ENCODE results near the gene OAS2. TPM values are rescaled to one million over a fixed set of nuclear protein-coding genes. Genes with fewer than 3 reads are reported as not detected.

OAS2 gene
- total RNA-seq, 3 donors from 2014 or later (not counting 1 experiment from before 2014, with no cell fraction given): 29.0 to 56.3 (median 48.2) TPM

DNA sequence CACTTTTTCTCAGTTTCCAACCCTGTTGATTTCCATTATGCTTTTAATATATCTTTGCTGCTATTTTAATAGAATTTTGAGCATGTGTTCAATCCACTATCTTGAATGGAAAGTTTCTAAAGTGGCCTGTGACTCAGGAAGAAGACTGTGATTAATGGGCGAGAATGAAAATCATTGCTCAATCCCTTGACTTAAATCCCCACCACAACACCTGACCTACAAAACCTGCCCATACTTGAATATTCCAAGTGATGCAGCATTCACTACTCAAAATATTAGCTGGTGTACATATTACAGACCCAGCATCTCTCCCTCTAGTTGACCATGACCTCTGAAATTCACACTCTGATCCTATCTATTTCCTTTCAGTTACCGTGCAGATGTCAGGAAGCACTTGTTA lies 41.4 kb upstream of the OAS2 start:
- Mint-ChIP-seq H3K27ac (peak overlapping the region; percentile 68 to 87), H3K9me3 (no peaks in the 10 kb centered on the region), H3K4me1 (peaks cover 31 to 32% of the 10 kb centered on the region in 2 donors), H3K36me3 (no peaks in the 10 kb centered on the region), H3K27me3 (ENCODE audit: low read depth in 2 of 2) (no peaks in the 10 kb centered on the region), H3K4me3 (peak overlapping the region; percentile 88)
- Histone ChIP-seq H3K9me3 (ENCODE audit: control insufficient read depth, insufficient read depth, low read length) (no peaks in the 10 kb centered on the region), H3K36me3 (ENCODE audit: control insufficient read depth, insufficient read depth, low read length) (no peaks in the 10 kb centered on the region), H3K4me3 (ENCODE audit: low read length) (no peak overlapping the region), H3K27ac (ENCODE audit: low read length) (peak overlapping the region; percentile 46), H3K27me3 (ENCODE audit: control insufficient read depth, insufficient read depth, low read length) (no peaks in the 10 kb centered on the region), H3K4me1 (ENCODE audit: control insufficient read depth, insufficient read depth, low read length) (peaks cover 17% of the 10 kb centered on the region)
- ATAC-seq (no peak), DNase-seq (peak in 1 of 2 donors; percentile 19)
- intact Hi-C loops (cut with micrococcal nuclease): no loop called here
- TF ChIP-seq, protein P1, sequence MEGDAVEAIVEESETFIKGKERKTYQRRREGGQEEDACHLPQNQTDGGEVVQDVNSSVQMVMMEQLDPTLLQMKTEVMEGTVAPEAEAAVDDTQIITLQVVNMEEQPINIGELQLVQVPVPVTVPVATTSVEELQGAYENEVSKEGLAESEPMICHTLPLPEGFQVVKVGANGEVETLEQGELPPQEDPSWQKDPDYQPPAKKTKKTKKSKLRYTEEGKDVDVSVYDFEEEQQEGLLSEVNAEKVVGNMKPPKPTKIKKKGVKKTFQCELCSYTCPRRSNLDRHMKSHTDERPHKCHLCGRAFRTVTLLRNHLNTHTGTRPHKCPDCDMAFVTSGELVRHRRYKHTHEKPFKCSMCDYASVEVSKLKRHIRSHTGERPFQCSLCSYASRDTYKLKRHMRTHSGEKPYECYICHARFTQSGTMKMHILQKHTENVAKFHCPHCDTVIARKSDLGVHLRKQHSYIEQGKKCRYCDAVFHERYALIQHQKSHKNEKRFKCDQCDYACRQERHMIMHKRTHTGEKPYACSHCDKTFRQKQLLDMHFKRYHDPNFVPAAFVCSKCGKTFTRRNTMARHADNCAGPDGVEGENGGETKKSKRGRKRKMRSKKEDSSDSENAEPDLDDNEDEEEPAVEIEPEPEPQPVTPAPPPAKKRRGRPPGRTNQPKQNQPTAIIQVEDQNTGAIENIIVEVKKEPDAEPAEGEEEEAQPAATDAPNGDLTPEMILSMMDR (IDR thresholded peaks at IDR 0.05): no peak
- WGBS (ENCODE audit: insufficient coverage): 45% methylated on average over 2 of the region's 2 CpGs

DNA sequence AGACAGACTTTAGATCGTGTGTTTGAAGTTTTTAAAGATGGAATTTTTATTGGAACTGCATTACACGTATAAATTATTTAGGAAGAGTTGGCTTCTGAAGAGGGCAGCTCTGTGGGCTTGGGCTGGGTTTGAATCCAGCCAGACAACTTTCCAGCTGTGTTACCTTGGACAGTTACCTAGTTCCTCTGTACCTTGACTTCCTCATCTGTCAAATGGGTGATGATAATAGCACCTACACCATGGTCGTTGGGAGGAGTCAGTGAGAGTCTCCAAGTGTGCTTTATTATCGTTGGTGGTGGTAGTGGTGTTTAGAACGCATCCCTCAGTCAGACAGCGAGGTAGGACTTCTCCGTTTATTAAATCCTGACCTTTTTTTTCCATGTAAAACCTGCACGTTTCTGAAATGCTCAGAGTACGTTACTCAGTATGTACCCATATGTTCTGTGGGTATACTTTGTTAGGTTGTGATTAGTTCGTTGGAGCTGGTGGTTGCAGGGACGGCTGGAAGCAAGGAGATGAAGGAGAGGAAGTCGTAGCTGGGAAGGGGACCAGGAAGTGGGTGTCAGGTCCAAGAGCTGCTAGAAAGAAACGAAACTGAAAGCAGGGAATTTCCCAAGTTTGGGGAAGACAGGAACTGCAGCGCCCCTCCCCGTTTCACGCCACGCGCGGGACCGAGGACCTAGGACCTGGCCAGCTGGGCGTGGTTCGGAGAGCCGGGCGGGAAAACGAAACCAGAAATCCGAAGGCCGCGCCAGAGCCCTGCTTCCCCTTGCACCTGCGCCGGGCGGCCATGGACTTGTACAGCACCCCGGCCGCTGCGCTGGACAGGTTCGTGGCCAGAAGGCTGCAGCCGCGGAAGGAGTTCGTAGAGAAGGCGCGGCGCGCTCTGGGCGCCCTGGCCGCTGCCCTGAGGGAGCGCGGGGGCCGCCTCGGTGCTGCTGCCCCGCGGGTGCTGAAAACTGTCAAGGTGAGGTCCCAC lies 40.3 kb upstream of the OAS2 start, which contains the start of gene OAS3:
OAS3 (plus strand) TSS at position 734 of the 979 bp plus-strand sequence; CDS start at position 791, 57 bp downstream.
- Mint-ChIP-seq H3K9me3 (no peaks in the 10 kb centered on the region), H3K4me1 (peaks cover 31 to 32% of the 10 kb centered on the region in 2 donors)
- H3K4me3 ChIP-seq (ENCODE audit: low read length): peak within 1 kb of the TSS; percentile 51

DNA sequence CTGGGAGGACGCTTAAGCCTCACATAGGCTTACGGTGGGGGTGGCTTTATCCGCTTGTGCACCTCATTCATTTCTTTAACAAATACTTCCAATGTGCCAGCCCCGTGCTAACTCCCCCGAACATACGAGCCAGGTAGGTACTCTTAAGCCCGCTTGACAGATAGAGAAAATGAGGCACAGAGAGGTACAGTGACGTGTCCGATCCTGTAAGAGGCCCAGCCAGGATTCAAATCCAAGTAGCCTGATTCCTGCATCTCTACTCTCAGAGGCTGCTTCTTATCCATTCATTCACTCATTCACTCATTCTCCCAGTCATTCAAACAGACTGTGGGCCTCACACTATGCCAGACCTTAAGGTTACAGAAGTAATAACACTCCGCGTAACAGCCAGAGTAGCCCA lies 39.6 kb upstream of the OAS2 start:
- Mint-ChIP-seq H3K4me1 (peaks cover 31 to 32% of the 10 kb centered on the region in 2 donors), H3K9me3 (no peaks in the 10 kb centered on the region), H3K36me3 (no peaks in the 10 kb centered on the region), H3K4me3 (peak overlapping the region; percentile 88), H3K27me3 (ENCODE audit: low read depth in 2 of 2) (no peaks in the 10 kb centered on the region), H3K27ac (peak overlapping the region; percentile 68 to 87)
- no peaks in the 10 kb centered on the region for H3K27me3 ChIP-seq (ENCODE audit: control insufficient read depth, insufficient read depth, low read length)
- peaks cover 17% of the 10 kb centered on the region for H3K4me1 ChIP-seq (ENCODE audit: control insufficient read depth, insufficient read depth, low read length)
- no peak for DNase-seq
- TF ChIP-seq, protein P1 (IDR thresholded peaks at IDR 0.05): no peak
- intact Hi-C loops (cut with micrococcal nuclease): no loop called here
- no peak for ATAC-seq
- no peaks in the 10 kb centered on the region for H3K9me3 ChIP-seq (ENCODE audit: control insufficient read depth, insufficient read depth, low read length)
- peak overlapping the region; percentile 56 for H3K27ac ChIP-seq (ENCODE audit: low read length)
- no peaks in the 10 kb centered on the region for H3K36me3 ChIP-seq (ENCODE audit: control insufficient read depth, insufficient read depth, low read length)
- 18% methylated on average over 10 of the region's 11 CpGs for WGBS (ENCODE audit: insufficient coverage)
- H3K4me3 ChIP-seq (ENCODE audit: low read length): peak overlapping the region; percentile 51

More for the DNA sequence above, 40.3 kb upstream of the OAS2 start, which contains the start of gene OAS3:
- no peaks in the 10 kb centered on the region for H3K27me3 Mint-ChIP-seq (ENCODE audit: low read depth in 2 of 2)
- peak within 1 kb of the TSS; percentile 88 for H3K4me3 Mint-ChIP-seq
- no peaks in the 10 kb centered on the region for H3K36me3 Mint-ChIP-seq
- H3K27ac Mint-ChIP-seq: peak within 1 kb of the TSS; percentile 68 to 87
- Histone ChIP-seq H3K9me3 (ENCODE audit: control insufficient read depth, insufficient read depth, low read length) (no peaks in the 10 kb centered on the region), H3K27ac (ENCODE audit: low read length) (peak within 1 kb of the TSS; percentile 56), H3K27me3 (ENCODE audit: control insufficient read depth, insufficient read depth, low read length) (no peaks in the 10 kb centered on the region), H3K4me1 (ENCODE audit: control insufficient read depth, insufficient read depth, low read length) (peaks cover 17% of the 10 kb centered on the region), H3K36me3 (ENCODE audit: control insufficient read depth, insufficient read depth, low read length) (no peaks in the 10 kb centered on the region)
- WGBS (ENCODE audit: insufficient coverage): 9% methylated on average over 50 of the region's 50 CpGs
- ATAC-seq (peak; percentile 79 to 83 (median 82)), DNase-seq (peak; percentile 47 to 90)
- intact Hi-C loops (cut with micrococcal nuclease): no loop called here
- TF ChIP-seq, protein P1 (IDR thresholded peaks at IDR 0.05): no peak
